Ascending aorta (tissue), 2 donors: ENCODE data around the gene ZDHHC20. TPM values are rescaled to one million over a fixed set of nuclear protein-coding genes. Genes with fewer than 3 reads are reported as not detected.
A peak's percentile ranks its signal among the peaks of the same experiment; 100 is the strongest.

Source experiments
- DNase-seq, 2 donors: peaks; one replicate each; pipeline ENCODE4 v3.0.0-alpha.2; 2019; ENCODE audit warnings: low spot score in 2 of 2
- H3K27ac ChIP-seq, 2 donors: fragments of 200-600 bp; sonication (generic); one replicate each; pipeline ENCODE4 v1.5.1; 2016 to 2017; ENCODE audit warnings: mild to moderate bottlenecking in 1 of 2
- H3K27me3 ChIP-seq: fragments of 200-600 bp; sonication (generic); one replicate; pipeline ENCODE4 v1.5.1; 2017
- H3K36me3 ChIP-seq, 2 donors: fragments of 200-600 bp; sonication (generic); one replicate each; pipeline ENCODE4 v1.5.1; 2016
- H3K4me1 ChIP-seq, 2 donors: fragments of 200-600 bp; sonication (generic); one replicate each; pipeline ENCODE4 v1.5.1; 2016 to 2017; ENCODE audit warnings: mild to moderate bottlenecking in 1 of 2
- H3K4me3 ChIP-seq, 2 donors: fragments of 200-600 bp; sonication (generic); one replicate each; pipeline ENCODE4 v1.5.1; 2016 to 2017; ENCODE audit warnings: mild to moderate bottlenecking in 1 of 2
- H3K9me3 ChIP-seq, 2 donors: fragments of 200-600 bp; sonication (generic); one replicate each; pipeline ENCODE4 v1.5.1; 2016
- CTCF ChIP-seq, 3 experiments: fragments of 200-600 bp in 2 of 3; fragments of 450-650 bp in 1 of 3; sonication (generic) in 2 of 3; IDR thresholded peaks; one replicate each; pipeline ENCODE4 v1.5.1; 2016 to 2019; ENCODE audit warnings: antibody characterized with exemption in 3 of 3, mild to moderate bottlenecking in 1 of 3, moderate library complexity in 1 of 3
- intact Hi-C: fragments of 100-400 bp; cut with DNase I; formaldehyde crosslinking; loops from one replicate; pipeline ENCODE4 v1.15.1; 2023
- total RNA-seq: library from RNA; depleted of rRNA; stranded (reverse); fragments of >200 nt; gene quantifications from one replicate; pipeline ENCODE4 v1.1.0, GENCODE V29; 2016

The ZDHHC20 gene
- total RNA-seq, 1 donor from 2014 or later = 39.8 TPM

DNA sequence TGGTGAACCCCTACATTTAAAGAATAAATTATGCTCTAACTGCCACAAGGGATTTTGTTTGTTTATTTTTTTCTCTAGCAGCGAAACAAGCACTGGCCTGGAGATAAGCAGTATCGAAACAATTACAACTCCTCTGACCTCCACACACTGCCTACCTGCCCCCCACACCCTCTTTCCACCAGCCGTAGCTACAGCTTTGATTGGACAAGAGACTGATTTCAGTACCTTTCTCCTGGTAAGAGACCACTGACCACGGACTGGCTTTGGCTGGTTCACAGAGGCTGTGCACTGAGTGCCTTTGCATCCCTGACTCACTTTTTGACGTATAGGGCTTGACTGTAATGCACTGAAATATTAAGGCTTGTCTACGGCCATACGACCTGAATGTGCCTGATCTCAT, 7.4 kb upstream of the ZDHHC20 start:
- Histone ChIP-seq H3K27me3 (no peaks in the 10 kb centered on the region), H3K27ac (no peak overlapping the region), H3K36me3 (no peaks in the 10 kb centered on the region), H3K4me1 (no peaks in the 10 kb centered on the region), H3K4me3 (no peak overlapping the region), H3K9me3 (no peaks in the 10 kb centered on the region)
- no peak for DNase-seq
- TF ChIP-seq CTCF (IDR thresholded peaks at IDR 0.05) = no peak
- intact Hi-C loops = no loop called here

DNA sequence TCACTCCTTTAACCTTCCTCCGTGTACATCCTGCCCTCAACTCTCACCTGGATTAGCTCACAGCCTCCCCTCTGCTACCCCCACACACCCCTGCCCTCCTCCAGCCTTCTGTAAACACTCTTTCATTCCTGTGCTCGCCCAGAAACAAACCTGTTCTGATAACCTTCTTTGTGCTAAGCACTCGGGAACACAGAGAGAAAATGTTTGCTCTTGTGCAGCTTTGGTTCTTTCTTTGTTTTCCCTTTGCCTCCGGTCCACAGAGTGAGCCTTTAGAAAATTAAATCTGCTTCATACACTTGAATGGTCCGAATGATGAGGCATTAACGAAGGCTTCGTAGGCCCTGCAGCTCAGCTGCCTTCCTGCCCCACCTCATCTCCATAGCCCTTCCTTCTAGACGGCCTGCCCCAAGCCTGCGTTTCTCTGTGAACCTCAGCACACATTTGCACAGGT, 6.6 kb upstream of the ZDHHC20 start:
- Histone ChIP-seq H3K9me3 (no peaks in the 10 kb centered on the region), H3K27ac (no peak overlapping the region), H3K27me3 (no peaks in the 10 kb centered on the region), H3K4me1 (no peaks in the 10 kb centered on the region), H3K36me3 (no peaks in the 10 kb centered on the region), H3K4me3 (no peak overlapping the region)
- intact Hi-C loops = no loop called here
- TF ChIP-seq CTCF (IDR thresholded peaks at IDR 0.05) = no peak
- DNase-seq = no peak

GRCh38 chr13:21463424-21463823, 4.3 kb upstream of the ZDHHC20 start:
- Histone ChIP-seq H3K9me3 (no peaks in the 10 kb centered on the region), H3K27ac (no peak overlapping the region), H3K27me3 (no peaks in the 10 kb centered on the region), H3K4me1 (no peaks in the 10 kb centered on the region), H3K36me3 (no peaks in the 10 kb centered on the region), H3K4me3 (no peak overlapping the region)
- intact Hi-C loops = no loop called here
- no peak for TF ChIP-seq CTCF (IDR thresholded peaks at IDR 0.05)
- DNase-seq = no peak

DNA sequence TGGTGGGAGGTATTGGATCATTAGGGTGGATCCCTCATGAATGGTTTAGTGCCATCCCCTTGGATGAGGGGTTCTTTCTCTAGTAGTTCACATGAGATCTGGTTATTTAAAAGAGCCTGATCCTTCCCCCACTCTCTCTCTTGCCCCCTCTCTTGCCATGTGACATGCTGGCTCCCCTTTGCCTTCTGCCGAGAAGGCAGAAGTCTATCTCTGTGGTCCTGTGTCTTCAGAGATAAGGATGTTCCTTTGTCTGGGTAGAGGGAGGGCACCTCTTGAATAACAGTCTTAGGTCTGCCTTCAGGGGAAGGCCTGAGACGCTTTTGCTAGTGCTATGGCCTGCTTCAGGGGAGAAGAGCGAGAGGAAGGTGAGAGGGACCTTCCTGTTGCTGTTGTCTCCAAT, 2.0 kb upstream of the ZDHHC20 start:
- TF ChIP-seq CTCF (IDR thresholded peaks at IDR 0.05) = no peak
- H3K4me3 ChIP-seq = no peak overlapping the region
- H3K27ac ChIP-seq = no peak overlapping the region
- H3K36me3 ChIP-seq = no peaks in the 10 kb centered on the region
- no peaks in the 10 kb centered on the region for H3K27me3 ChIP-seq
- intact Hi-C loops = no loop called here
- no peak for DNase-seq
- no peaks in the 10 kb centered on the region for H3K9me3 ChIP-seq
- no peaks in the 10 kb centered on the region for H3K4me1 ChIP-seq

- Histone ChIP-seq H3K9me3 (no peaks in the 10 kb centered on the region), H3K27me3 (no peaks in the 10 kb centered on the region), H3K27ac (peak overlapping the region; percentile 90 to 95), H3K4me3 (peak overlapping the region; percentile 88 to 93), H3K4me1 (no peaks in the 10 kb centered on the region), H3K36me3 (no peaks in the 10 kb centered on the region)
- no peak for TF ChIP-seq CTCF (IDR thresholded peaks at IDR 0.05)
- DNase-seq = no peak
- intact Hi-C loops = loop anchor here (1.0 to 10.0 kb wide), 7 partner anchors 18 to 1916 kb away; partner anchors contain the start of genes IL17D, LATS2, MICU2 and MPHOSPH8
These were observed 671 bp downstream of the ZDHHC20 start for GRCh38 chr13:21458451-21458812.
